Trophoblast cell (in vitro differentiated cells and primary cell): Measurements from ENCODE around the gene EXOC3L1.

Experiments
- DNase-seq, 2 donors: peaks; one replicate each; pipeline ENCODE4 v3.0.0-alpha.2; 2016
- H2AFZ ChIP-seq: 2 replicates; pipeline ENCODE4 v1.6.1; 2013; ENCODE audit warnings: low read length, moderate library complexity, mild to moderate bottlenecking; ENCODE audit not compliant: insufficient read depth, poor library complexity
- H2AK5ac ChIP-seq: 2 replicates; pipeline ENCODE4 v1.6.1; 2013; ENCODE audit warnings: mild to moderate bottlenecking, low read length
- H2BK120ac ChIP-seq: 2 replicates; pipeline ENCODE4 v1.6.1; 2013; ENCODE audit warnings: low read length, mild to moderate bottlenecking, moderate library complexity; ENCODE audit not compliant: insufficient read depth, poor library complexity
- H2BK12ac ChIP-seq: 2 replicates; pipeline ENCODE4 v1.6.1; 2013; ENCODE audit warnings: mild to moderate bottlenecking, low read length, moderate library complexity
- H2BK5ac ChIP-seq: 2 replicates; pipeline ENCODE4 v1.6.1; 2013; ENCODE audit warnings: low read length, low read depth, moderate library complexity, mild to moderate bottlenecking; ENCODE audit not compliant: poor library complexity
- H3K14ac ChIP-seq: 2 replicates; pipeline ENCODE4 v1.6.1; 2013; ENCODE audit warnings: mild to moderate bottlenecking, low read length
- H3K18ac ChIP-seq: 2 replicates; pipeline ENCODE4 v1.6.1; 2013; ENCODE audit warnings: mild to moderate bottlenecking, low read length
- H3K23ac ChIP-seq: 2 replicates; pipeline ENCODE4 v1.6.1; 2013; ENCODE audit warnings: low read length
- H3K27ac ChIP-seq: 2 replicates; pipeline ENCODE4 v1.5.1; 2013; ENCODE audit warnings: low read depth, mild to moderate bottlenecking, inconsistent platforms, low read length, moderate library complexity
- H3K27me3 ChIP-seq: 2 replicates; pipeline ENCODE4 v1.6.1; 2013; ENCODE audit warnings: inconsistent platforms, mild to moderate bottlenecking, low read length, moderate library complexity; ENCODE audit not compliant: insufficient read depth
- H3K36me3 ChIP-seq, 2 experiments: 1 replicate in 1 of 2; 2 replicates in 1 of 2; pipeline ENCODE4 v1.6.1; 2013; ENCODE audit warnings: low read length in 2 of 2, mild to moderate bottlenecking in 2 of 2, moderate library complexity in 1 of 2; ENCODE audit not compliant: insufficient read depth in 2 of 2, control insufficient read depth in 1 of 2
- H3K4ac ChIP-seq: 2 replicates; pipeline ENCODE4 v1.6.1; 2013; ENCODE audit warnings: low read depth, mild to moderate bottlenecking, low read length, moderate library complexity
- H3K4me1 ChIP-seq, 2 experiments: 1 replicate in 1 of 2; 2 replicates in 1 of 2; pipeline ENCODE4 v1.6.1; 2013; ENCODE audit warnings: low read length in 2 of 2, mild to moderate bottlenecking in 2 of 2, moderate library complexity in 1 of 2; ENCODE audit not compliant: insufficient read depth in 2 of 2, control insufficient read depth in 1 of 2
- H3K4me2 ChIP-seq: 2 replicates; pipeline ENCODE4 v1.6.1; 2013; ENCODE audit warnings: inconsistent platforms, mild to moderate bottlenecking, low read length, moderate library complexity
- H3K4me3 ChIP-seq: 2 replicates; pipeline ENCODE4 v1.5.1; 2013; ENCODE audit warnings: mild to moderate bottlenecking, low read depth, low read length, inconsistent platforms
- H3K79me1 ChIP-seq: one replicate; pipeline ENCODE4 v1.6.1; 2013; ENCODE audit warnings: low read length
- H3K79me2 ChIP-seq: 2 replicates; pipeline ENCODE4 v1.6.1; 2013; ENCODE audit warnings: low read length, mild to moderate bottlenecking; ENCODE audit not compliant: control insufficient read depth, insufficient read depth, poor library complexity
- H3K9ac ChIP-seq: 2 replicates; pipeline ENCODE4 v1.6.1; 2013; ENCODE audit warnings: mild to moderate bottlenecking, low read length
- H3K9me3 ChIP-seq: 2 replicates; pipeline ENCODE4 v1.6.1; 2013; ENCODE audit warnings: low read depth, mild to moderate bottlenecking, control low read depth, inconsistent platforms, low read length; ENCODE audit not compliant: insufficient read depth
- H4K12ac ChIP-seq: 2 replicates; pipeline ENCODE4 v1.6.1; 2013; ENCODE audit warnings: low read depth, mild to moderate bottlenecking, low read length, moderate library complexity
- H4K8ac ChIP-seq: 2 replicates; pipeline ENCODE4 v1.6.1; 2013; ENCODE audit warnings: low read depth, mild to moderate bottlenecking, low read length, moderate library complexity
- H4K91ac ChIP-seq: one replicate; pipeline ENCODE4 v1.6.1; 2013; ENCODE audit warnings: low read depth, mild to moderate bottlenecking, low read length, moderate library complexity
- WGBS: extraction: QIAGEN DNeasy Blood & Tissue Kit; methylation state at CpG from one replicate; pipeline ENCODE4 v1.1.7; 2013; ENCODE audit warnings: missing lambda C conversion rate; ENCODE audit not compliant: insufficient read length, insufficient coverage; ENCODE audit errors: extremely low coverage; 5-methylcytosine and 5-hydroxymethylcytosine counted together

Gene EXOC3L1

DNA sequence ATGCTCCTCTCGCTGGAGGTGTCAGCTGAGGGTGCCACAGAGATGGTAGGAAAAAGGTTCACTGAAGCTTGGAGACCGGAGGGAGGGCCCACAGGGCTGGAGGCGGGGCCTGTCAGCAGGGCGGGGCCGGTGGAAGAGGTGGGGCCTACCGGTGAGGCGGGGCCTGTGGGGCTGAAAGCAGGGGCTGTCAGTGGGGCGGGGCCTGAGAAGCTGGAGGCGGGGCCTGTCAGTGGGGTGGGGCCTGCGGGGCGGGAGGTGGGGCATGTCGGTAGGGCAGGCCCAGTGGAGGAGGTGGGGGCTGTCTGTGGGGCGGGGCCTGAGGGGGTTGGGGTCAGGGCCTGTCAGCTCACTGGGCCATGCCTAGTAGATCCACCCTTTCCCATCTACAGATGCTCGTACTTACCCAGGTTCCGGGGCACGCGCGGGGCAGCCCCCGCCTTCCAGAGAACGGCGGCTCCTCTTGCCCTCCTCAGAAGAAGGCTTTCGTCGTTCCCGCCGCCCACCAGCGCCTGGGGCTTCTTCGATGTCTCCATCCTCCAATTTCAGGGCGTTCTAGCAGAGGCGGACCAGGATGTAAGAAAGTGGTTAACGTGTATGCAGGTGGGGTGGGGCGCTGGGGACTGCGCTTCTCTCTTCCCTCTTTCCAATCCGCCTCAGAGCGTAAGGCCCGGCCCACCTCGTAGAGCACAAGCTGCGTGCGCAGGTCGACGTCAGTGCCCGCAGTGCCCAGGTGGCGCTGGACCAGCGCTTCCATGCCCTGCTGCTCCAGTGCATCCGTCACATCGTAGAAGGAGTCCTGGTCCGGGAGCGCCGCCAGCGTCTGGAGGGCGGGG, 46.8 kb upstream of the EXOC3L1 start:
- Histone ChIP-seq H2AFZ (no peak overlapping the region), H3K79me2 (peaks cover 2% of the 10 kb centered on the region), H3K4me1 (peaks cover 14 to 15% of the 10 kb centered on the region in 2 experiments), H3K4me2 (no peak overlapping the region), H2BK120ac (no peak overlapping the region), H3K18ac (no peak overlapping the region), H4K91ac (no peak overlapping the region), H2BK12ac (no peak overlapping the region), H3K27ac (no peak overlapping the region), H3K36me3 (peaks cover 35 to 36% of the 10 kb centered on the region in 2 experiments), H3K23ac (no peak overlapping the region), H2AK5ac (no peak overlapping the region), H3K9ac (no peak overlapping the region), H4K8ac (no peak overlapping the region), H4K12ac (no peak overlapping the region), H3K4ac (no peak overlapping the region), H3K9me3 (no peaks in the 10 kb centered on the region), H2BK5ac (no peak overlapping the region), H3K79me1 (peaks cover 13% of the 10 kb centered on the region), H3K27me3 (no peaks in the 10 kb centered on the region), H3K4me3 (no peak overlapping the region), H3K14ac (no peak overlapping the region)
- DNase-seq: peak; percentile 34 to 42
- WGBS: no CpG with 5 or more reads among the region's 50 CpGs

DNA sequence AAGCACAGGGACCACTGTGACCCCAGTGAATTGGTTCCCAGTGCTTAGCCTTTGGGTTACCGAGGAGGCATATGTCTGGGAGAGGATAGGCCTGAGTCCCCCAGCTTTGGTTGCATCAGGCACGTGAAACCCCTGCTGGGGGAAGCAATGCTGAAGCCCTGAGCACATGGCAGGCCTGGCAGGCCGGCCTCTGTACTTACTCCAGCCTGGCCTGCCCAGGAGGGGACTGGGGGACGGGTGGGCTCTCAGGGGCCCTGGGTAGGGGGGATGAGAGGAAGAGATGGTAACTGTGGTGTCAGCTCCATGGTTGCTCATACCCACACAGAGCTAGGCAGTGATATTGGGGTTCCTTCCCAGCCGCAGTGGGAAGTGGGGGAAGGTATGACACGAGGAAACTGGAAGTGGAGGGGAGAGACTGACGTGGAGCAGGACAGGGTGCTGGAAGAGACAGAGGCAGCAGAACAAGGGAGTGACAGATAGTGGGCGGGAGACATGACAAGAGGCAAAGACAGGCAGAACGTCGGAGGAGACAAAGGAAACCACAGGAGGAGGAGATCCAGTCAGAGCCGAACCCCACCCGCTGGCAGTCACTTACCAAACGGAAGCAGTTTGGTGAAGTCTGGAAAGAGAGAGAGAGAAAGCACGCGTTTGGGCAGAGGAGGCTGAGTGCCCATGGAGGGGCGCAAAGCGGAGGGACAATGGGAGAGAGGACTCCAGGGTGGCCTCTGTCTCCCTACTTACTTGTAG, 46.1 kb upstream of the EXOC3L1 start:
- Histone ChIP-seq H3K27ac (no peak overlapping the region), H3K4ac (no peak overlapping the region), H4K91ac (no peak overlapping the region), H2AFZ (no peak overlapping the region), H3K14ac (no peak overlapping the region), H3K4me3 (no peak overlapping the region), H2BK5ac (no peak overlapping the region), H2AK5ac (no peak overlapping the region), H3K23ac (no peak overlapping the region), H2BK12ac (peak overlapping the region; percentile 37), H3K4me2 (no peak overlapping the region), H3K9me3 (no peaks in the 10 kb centered on the region), H3K36me3 (peaks cover 42 to 44% of the 10 kb centered on the region in 2 experiments), H3K27me3 (no peaks in the 10 kb centered on the region), H2BK120ac (no peak overlapping the region), H4K8ac (no peak overlapping the region), H3K9ac (no peak overlapping the region), H3K4me1 (peaks cover 6 to 7% of the 10 kb centered on the region in 2 experiments), H3K79me2 (peaks cover 2% of the 10 kb centered on the region), H3K18ac (no peak overlapping the region), H4K12ac (no peak overlapping the region), H3K79me1 (peaks cover 6% of the 10 kb centered on the region)
- DNase-seq: no peak
- no CpG with 5 or more reads among the region's 17 CpGs for WGBS

DNA sequence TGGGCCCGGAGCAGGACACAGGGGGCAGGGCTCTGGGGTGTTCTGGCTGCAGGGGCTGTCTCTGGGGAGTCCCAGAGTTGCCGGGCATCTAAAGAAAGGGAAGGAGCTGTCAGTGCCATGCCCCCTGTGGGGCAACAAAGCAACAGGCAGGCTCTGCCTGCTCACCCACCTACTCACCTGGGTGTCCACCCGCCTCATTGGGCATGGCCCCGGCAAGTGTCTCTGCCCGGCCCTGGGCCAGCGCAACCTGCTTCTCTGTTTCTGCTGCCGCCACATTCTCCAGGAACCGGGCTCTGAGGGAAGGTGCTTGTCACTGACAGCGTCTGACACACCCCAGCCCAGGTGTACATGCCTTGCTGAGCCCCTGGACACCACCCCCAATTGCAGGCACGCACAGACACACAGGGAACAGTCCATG, 44.3 kb upstream of the EXOC3L1 start:
- Histone ChIP-seq H3K79me2 (no peaks in the 10 kb centered on the region), H4K91ac (no peak overlapping the region), H2BK120ac (no peak overlapping the region), H3K18ac (no peak overlapping the region), H3K36me3 (peaks cover 60 to 62% of the 10 kb centered on the region in 2 experiments), H3K4me3 (no peak overlapping the region), H3K9me3 (no peaks in the 10 kb centered on the region), H3K9ac (no peak overlapping the region), H4K12ac (no peak overlapping the region), H2AFZ (no peak overlapping the region), H3K4me1 (no peaks in the 10 kb centered on the region), H2AK5ac (no peak overlapping the region), H3K27ac (no peak overlapping the region), H4K8ac (no peak overlapping the region), H3K14ac (no peak overlapping the region), H2BK12ac (no peak overlapping the region), H2BK5ac (no peak overlapping the region), H3K4ac (no peak overlapping the region), H3K4me2 (no peak overlapping the region), H3K23ac (no peak overlapping the region), H3K79me1 (no peaks in the 10 kb centered on the region), H3K27me3 (no peaks in the 10 kb centered on the region)
- no peak for DNase-seq
- no CpG with 5 or more reads among the region's 10 CpGs for WGBS

DNA sequence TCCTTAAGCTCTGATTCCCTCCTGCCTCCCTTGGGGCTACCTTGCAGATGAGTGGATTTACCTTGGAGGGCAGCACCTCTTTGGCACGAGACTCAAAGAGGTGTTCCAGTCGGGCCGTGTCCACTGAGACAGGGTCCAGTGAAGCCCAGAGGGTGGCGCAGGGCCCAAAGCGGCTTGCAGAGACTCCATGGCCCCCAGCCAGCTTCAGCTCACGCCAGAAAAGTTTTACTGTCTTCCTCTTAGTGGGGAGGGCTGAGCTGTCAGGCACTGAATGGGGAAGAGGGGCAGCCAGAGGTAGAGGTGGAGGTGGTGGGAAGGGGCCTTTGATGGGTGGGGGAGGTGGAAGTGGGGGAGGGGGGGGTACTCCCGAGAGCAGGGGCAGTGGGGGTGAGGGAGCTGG, 43.7 kb upstream of the EXOC3L1 start:
- Histone ChIP-seq H2BK12ac (no peak overlapping the region), H3K4me1 (no peaks in the 10 kb centered on the region), H2BK120ac (no peak overlapping the region), H2AFZ (no peak overlapping the region), H3K4me3 (no peak overlapping the region), H3K79me1 (no peaks in the 10 kb centered on the region), H3K4me2 (no peak overlapping the region), H3K18ac (no peak overlapping the region), H2AK5ac (no peak overlapping the region), H4K12ac (no peak overlapping the region), H3K23ac (no peak overlapping the region), H3K79me2 (no peaks in the 10 kb centered on the region), H3K9ac (no peak overlapping the region), H4K8ac (no peak overlapping the region), H4K91ac (no peak overlapping the region), H2BK5ac (no peak overlapping the region), H3K14ac (no peak overlapping the region), H3K36me3 (peaks cover 64 to 66% of the 10 kb centered on the region in 2 experiments), H3K9me3 (no peaks in the 10 kb centered on the region), H3K27me3 (no peaks in the 10 kb centered on the region), H3K27ac (no peak overlapping the region), H3K4ac (no peak overlapping the region)
- no peak for DNase-seq
- no CpG with 5 or more reads among the region's 7 CpGs for WGBS
